Mucosa of rectum (tissue), 2 donors: ENCODE data around the gene OR6Q1.

Experiments used
- H3K27ac ChIP-seq, 2 donors: one replicate each; pipeline ENCODE4 v1.7.0; 2013; ENCODE audit warnings: inconsistent platforms in 2 of 2, low read depth in 2 of 2, low read length in 2 of 2
- H3K27me3 ChIP-seq, 2 donors: one replicate each; pipeline ENCODE4 v1.7.0; 2013; ENCODE audit warnings: low read length in 2 of 2; ENCODE audit not compliant: control insufficient read depth in 2 of 2, insufficient read depth in 2 of 2
- H3K36me3 ChIP-seq, 2 donors: one replicate each; pipeline ENCODE4 v1.7.0; 2013; ENCODE audit warnings: low read length in 2 of 2; ENCODE audit not compliant: control insufficient read depth in 2 of 2, insufficient read depth in 2 of 2
- H3K4me1 ChIP-seq, 2 donors: one replicate each; pipeline ENCODE4 v1.7.0; 2013; ENCODE audit warnings: low read length in 2 of 2, mild to moderate bottlenecking in 1 of 2; ENCODE audit not compliant: control insufficient read depth in 2 of 2, insufficient read depth in 2 of 2
- H3K4me3 ChIP-seq, 2 donors: one replicate each; pipeline ENCODE4 v1.7.0; 2013; ENCODE audit warnings: low read length in 2 of 2
- H3K9ac ChIP-seq, 2 donors: one replicate each; pipeline ENCODE4 v1.7.0; 2013; ENCODE audit warnings: low read length in 2 of 2, low read depth in 1 of 2, mild to moderate bottlenecking in 1 of 2
- H3K9me3 ChIP-seq, 2 donors: one replicate each; pipeline ENCODE4 v1.7.0; 2013; ENCODE audit warnings: low read length in 2 of 2; ENCODE audit not compliant: control insufficient read depth in 2 of 2
- donor health status: healthy.
- donor health status: Normal muscosa, but diverticular disease.

The OR6Q1 gene

GRCh38 chr11:58011771-58012170, 19.0 kb upstream of the OR6Q1 start:
- Histone ChIP-seq H3K4me3 (no peak overlapping the region), H3K27me3 (no peaks in the 10 kb centered on the region), H3K9me3 (no peaks in the 10 kb centered on the region), H3K27ac (no peak overlapping the region), H3K9ac (no peak overlapping the region), H3K4me1 (no peaks in the 10 kb centered on the region), H3K36me3 (no peaks in the 10 kb centered on the region)

- Histone ChIP-seq H3K9ac (peak within 1 kb of the TSS in 1 of 2 donors; percentile 8), H3K27ac (peak within 1 kb of the TSS; percentile 17 to 52), H3K4me1 (peaks cover 6 to 9% of the 10 kb centered on the region in 2 donors), H3K27me3 (no peaks in the 10 kb centered on the region), H3K36me3 (no peaks in the 10 kb centered on the region), H3K9me3 (no peaks in the 10 kb centered on the region), H3K4me3 (no peak within 1 kb of the TSS)
Observed at GRCh38 chr11:58023435-58023931, 7.3 kb upstream of the OR6Q1 start, which contains the start of gene OR9Q1. Gene OR9Q1 (plus strand): TSS chr11:58023881. CDS start chr11:58179445, 155,564 bp downstream.

- H3K4me1 ChIP-seq: peaks cover 6 to 9% of the 10 kb centered on the region in 2 donors
- H3K27ac ChIP-seq: peak overlapping the region; percentile 17 to 52
- H3K36me3 ChIP-seq: no peaks in the 10 kb centered on the region
- peak overlapping the region in 1 of 2 donors; percentile 8 for H3K9ac ChIP-seq
- H3K27me3 ChIP-seq: no peaks in the 10 kb centered on the region
- H3K9me3 ChIP-seq: no peaks in the 10 kb centered on the region
- H3K4me3 ChIP-seq: no peak overlapping the region
Observed at GRCh38 chr11:58024601-58025091, 6.1 kb upstream of the OR6Q1 start.

GRCh38 chr11:58027341-58027740, 3.4 kb upstream of the OR6Q1 start:
- Histone ChIP-seq H3K9ac (no peak overlapping the region), H3K36me3 (no peaks in the 10 kb centered on the region), H3K27ac (no peak overlapping the region), H3K4me1 (peaks cover 6 to 9% of the 10 kb centered on the region in 2 donors), H3K9me3 (no peaks in the 10 kb centered on the region), H3K4me3 (no peak overlapping the region), H3K27me3 (no peaks in the 10 kb centered on the region)

- Histone ChIP-seq H3K36me3 (no peaks in the 10 kb centered on the region), H3K27me3 (no peaks in the 10 kb centered on the region), H3K4me1 (peaks cover 4 to 5% of the 10 kb centered on the region in 2 donors), H3K9me3 (no peaks in the 10 kb centered on the region), H3K4me3 (no peak overlapping the region), H3K27ac (no peak overlapping the region), H3K9ac (no peak overlapping the region)
Observed at GRCh38 chr11:58028687-58029411, 1.9 kb upstream of the OR6Q1 start.

GRCh38 chr11:58034471-58034870, 3.7 kb downstream of the OR6Q1 start:
- Histone ChIP-seq H3K36me3 (no peaks in the 10 kb centered on the region), H3K4me3 (no peak overlapping the region), H3K4me1 (no peaks in the 10 kb centered on the region), H3K27ac (no peak overlapping the region), H3K27me3 (no peaks in the 10 kb centered on the region), H3K9me3 (no peaks in the 10 kb centered on the region), H3K9ac (no peak overlapping the region)

- Histone ChIP-seq H3K27ac (no peak overlapping the region), H3K4me3 (no peak overlapping the region), H3K36me3 (no peaks in the 10 kb centered on the region), H3K9me3 (no peaks in the 10 kb centered on the region), H3K27me3 (no peaks in the 10 kb centered on the region), H3K4me1 (no peaks in the 10 kb centered on the region), H3K9ac (no peak overlapping the region)
Observed at GRCh38 chr11:58039589-58039988, 8.8 kb downstream of the OR6Q1 start.

GRCh38 chr11:58043379-58043778, 12.6 kb downstream of the OR6Q1 start:
- H3K4me1 ChIP-seq: no peaks in the 10 kb centered on the region
- H3K36me3 ChIP-seq: no peaks in the 10 kb centered on the region
- H3K9ac ChIP-seq: no peak overlapping the region
- no peak overlapping the region for H3K4me3 ChIP-seq
- no peaks in the 10 kb centered on the region for H3K9me3 ChIP-seq
- H3K27me3 ChIP-seq: no peaks in the 10 kb centered on the region
- H3K27ac ChIP-seq: no peak overlapping the region

GRCh38 chr11:58046231-58046630, 15.5 kb downstream of the OR6Q1 start:
- no peaks in the 10 kb centered on the region for H3K4me1 ChIP-seq
- H3K9me3 ChIP-seq: no peaks in the 10 kb centered on the region
- no peaks in the 10 kb centered on the region for H3K36me3 ChIP-seq
- no peak overlapping the region for H3K27ac ChIP-seq
- no peaks in the 10 kb centered on the region for H3K27me3 ChIP-seq
- no peak overlapping the region for H3K4me3 ChIP-seq
- H3K9ac ChIP-seq: no peak overlapping the region

GRCh38 chr11:58047818-58048217, 17.1 kb downstream of the OR6Q1 start:
- no peaks in the 10 kb centered on the region for H3K36me3 ChIP-seq
- no peaks in the 10 kb centered on the region for H3K4me1 ChIP-seq
- no peak overlapping the region for H3K9ac ChIP-seq
- H3K4me3 ChIP-seq: no peak overlapping the region
- H3K27me3 ChIP-seq: no peaks in the 10 kb centered on the region
- no peak overlapping the region for H3K27ac ChIP-seq
- no peaks in the 10 kb centered on the region for H3K9me3 ChIP-seq
